Heart left ventricle (tissue), 13 donors: ENCODE measurements around the gene KRTAP27-1.

Experiments used
- CTCF ChIP-seq, 12 donors: fragments of 200-600 bp; sonication (generic) in 4 of 12; IDR thresholded peaks; one replicate each; pipeline versions ENCODE4 v1.5.0 to v1.8.0; 2018 to 2022; ENCODE audit warnings: antibody characterized with exemption in 12 of 12, mild to moderate bottlenecking in 5 of 12
- POLR2A ChIP-seq, 2 donors: fragments of 450-650 bp; IDR thresholded peaks; one replicate each; pipeline ENCODE4 v1.6.1; 2017; ENCODE audit warnings: antibody characterized with exemption in 2 of 2, mild to moderate bottlenecking in 2 of 2, moderate library complexity in 2 of 2
- donor health status: ischemic (EF 13 %, LVEDD 7.1; RV severe dilation, severe dysfunction).
- donor health status: DM: no; HTN: yes; CAD: no.
- donor health status: DM: no; HTN: no; CAD: no.
- donor health status: ischemic (EF 25% LVEDD 6.9; RV normal size, moderate dysfunction).
- donor health status: ischemic (EF 25% LVEDD 5.7; RV mildly dilated, moderate dysfunction).
- donor health status: ischemic (EF 35%, LVEDD 5.7; RV mildly dilated, moderate dysfunction).
- donor health status: nonischemic (EF 11% LVEDD 7.7; RV severe dilation, severe dysfunction).
- donor health status: DM: yes; HTN: yes; CAD: no.
- donor health status: PGD.
- donor health status: ischemic (EF 29% LVEDD 5.4; RV normal size, mild dysfunction).
- donor health status: nonischemic (EF 23%, LVEDD 6.1; RV moderate dilation, normal function).

GRCh38 chr21:30289215-30289614 lies 48.3 kb downstream of the KRTAP27-1 start, which contains the start of gene KRTAP25-1:
- TF ChIP-seq POLR2A (IDR thresholded peaks at IDR 0.05), result no peak
- no peak for TF ChIP-seq CTCF (IDR thresholded peaks at IDR 0.05)
